ENCODE results near the gene ARTN. TPM values are rescaled to one million over a fixed set of nuclear protein-coding genes. Genes with fewer than 3 reads are reported as not detected.

Gene ARTN
- total RNA-seq, 1 experiment from 2014 or later: not detected

GRCh38 chr1:43947061-43947873 lies 13.7 kb downstream of the ARTN start:
- no peak for DNase-seq (ENCODE audit: low spot score)

- no peak for DNase-seq (ENCODE audit: low spot score)
These were observed 14.4 kb downstream of the ARTN start for GRCh38 chr1:43947874-43948437.

GRCh38 chr1:43949678-43950077 lies 16.1 kb downstream of the ARTN start:
- DNase-seq (ENCODE audit: low spot score): no peak

- no peak for DNase-seq (ENCODE audit: low spot score)
These were observed 17.7 kb downstream of the ARTN start for GRCh38 chr1:43951021-43951985.

- no peak for DNase-seq (ENCODE audit: low spot score)
These were observed 19.2 kb downstream of the ARTN start for GRCh38 chr1:43952731-43953346.

- no peak for DNase-seq (ENCODE audit: low spot score)
These were observed 19.8 kb downstream of the ARTN start for GRCh38 chr1:43953361-43953760.

GRCh38 chr1:43954036-43954435 lies 20.4 kb downstream of the ARTN start:
- DNase-seq (ENCODE audit: low spot score): no peak

GRCh38 chr1:43956234-43956633 lies 22.6 kb downstream of the ARTN start:
- DNase-seq (ENCODE audit: low spot score): no peak

GRCh38 chr1:43957407-43958040 lies 23.9 kb downstream of the ARTN start:
- DNase-seq (ENCODE audit: low spot score): no peak

- no peak for DNase-seq (ENCODE audit: low spot score)
These were observed 25.0 kb downstream of the ARTN start for GRCh38 chr1:43958351-43959255.

GRCh38 chr1:43960798-43961197 lies 27.2 kb downstream of the ARTN start:
- no peak for DNase-seq (ENCODE audit: low spot score)

GRCh38 chr1:43961692-43962091 lies 28.1 kb downstream of the ARTN start:
- DNase-seq (ENCODE audit: low spot score): no peak

- no peak for DNase-seq (ENCODE audit: low spot score)
These were observed 28.7 kb downstream of the ARTN start for GRCh38 chr1:43962324-43962723.

- DNase-seq (ENCODE audit: low spot score): no peak
These were observed 29.4 kb downstream of the ARTN start for GRCh38 chr1:43963006-43963405.

GRCh38 chr1:43963890-43964289 lies 30.3 kb downstream of the ARTN start:
- DNase-seq (ENCODE audit: low spot score): no peak

GRCh38 chr1:43965316-43965715 lies 31.7 kb downstream of the ARTN start:
- DNase-seq (ENCODE audit: low spot score): no peak

GRCh38 chr1:43968348-43968948 lies 34.8 kb downstream of the ARTN start:
- peak; percentile 40 for DNase-seq (ENCODE audit: low spot score)

GRCh38 chr1:43969416-43969745 lies 35.8 kb downstream of the ARTN start:
- DNase-seq (ENCODE audit: low spot score): no peak

- DNase-seq (ENCODE audit: low spot score): peak; percentile 95
These were observed 36.3 kb downstream of the ARTN start, which contains the start of gene DPH2 for GRCh38 chr1:43969746-43970466. Gene DPH2, plus strand, starts transcription at chr1:43970010. Its CDS starts 166 bp downstream, at chr1:43970176.
